HepG2 (cell line): ENCODE data around the gene LGALS8. TPM values are rescaled to one million over a fixed set of nuclear protein-coding genes. Genes with fewer than 3 reads are reported as not detected.
"Not testable (repeated sequence)": the region's sequence is repeated elsewhere in the genome, so short reads cannot be mapped to it uniquely, and the experiment has no call there.

ENCODE experiments used
- ATAC-seq: fragments of 200-7000 bp; cut with Tn5 transposase; 3 replicates; pipeline ENCODE4 v1.9.1; 2020; ENCODE audit warnings: mild to moderate bottlenecking, moderate library complexity
- BruUV-seq: library from RNA; stranded (reverse); fragments of 400-500 nt; replicated peaks from 2 replicates; lab custom pipeline; 2021; lab: Mats Ljungman, UMichigan
- CTCF ChIA-PET: fragments of 300-600 bp; formaldehyde crosslinking; extraction: SDS; loops from one replicate; lab custom pipeline; 2021; ENCODE audit warnings: low total read pairs, inconsistent platforms, low intra/inter-chr PET ratio; lab: Yijun Ruan, JAX
- POLR2A ChIA-PET: fragments of 350-600 bp; sonication (Branson Sonifier 250); formaldehyde crosslinking; loops from one replicate; lab custom pipeline; 2020; ENCODE audit warnings: antibody characterized with exemption, inconsistent platforms; lab: Yijun Ruan, JAX
- DNase-seq: peaks from one replicate; pipeline ENCODE4 v3.0.0-alpha.2; 2015; ENCODE audit warnings: low spot score
- FAIRE-seq: peaks from 3 replicates; lab custom pipeline; 2011; peaks lifted over from hg19 to GRCh38; lab: Jason Lieb, UNC
- H2AFZ ChIP-seq: one replicate; pipeline ENCODE4 v1.6.1; 2011; ENCODE audit warnings: low read length, inconsistent platforms
- H3K27ac ChIP-seq: fragments of 300-600 bp; 3 replicates; pipeline ENCODE4 v1.8.0; 2011; ENCODE audit warnings: mixed run types, mild to moderate bottlenecking, mixed read lengths, low read length, inconsistent platforms; ENCODE audit not compliant: insufficient read depth; ENCODE audit errors: extremely low read length
- H3K27me3 ChIP-seq, 2 experiments: fragments of 200-600 bp in 1 of 2; 2 replicates in 1 of 2; 3 replicates in 1 of 2; pipeline versions ENCODE4 v1.6.0 to v1.8.0; 2011; ENCODE audit warnings: low read length in 2 of 2, mild to moderate bottlenecking in 2 of 2, moderate library complexity in 2 of 2, inconsistent platforms in 1 of 2; ENCODE audit not compliant: insufficient read depth in 2 of 2, control insufficient read depth in 1 of 2
- H3K36me3 ChIP-seq, 2 experiments: fragments of 200-600 bp in 1 of 2; replicated peaks in 1 of 2; 2 replicates in 1 of 2; 3 replicates in 1 of 2; pipeline versions ENCODE4 v1.5.1 to v1.8.0; 2011; ENCODE audit warnings: low read length in 2 of 2, inconsistent platforms in 1 of 2; ENCODE audit not compliant: insufficient read depth in 2 of 2, control insufficient read depth in 1 of 2
- H3K4me1 ChIP-seq: 2 replicates; pipeline ENCODE4 v1.5.1; 2012; ENCODE audit warnings: low read length, inconsistent platforms; ENCODE audit not compliant: insufficient read depth
- H3K4me2 ChIP-seq: 2 replicates; pipeline ENCODE4 v1.6.0; 2011; ENCODE audit warnings: low read depth, low read length, inconsistent platforms
- H3K4me3 ChIP-seq, 3 experiments: fragments of 200-600 bp in 1 of 3; sonication (generic), shearing (Covaris generic) in 1 of 3; replicated peaks in 1 of 3; 2 replicates each; pipeline ENCODE4 v1.5.1; 2011 to 2016; ENCODE audit warnings: low read length in 3 of 3, inconsistent platforms in 2 of 3, low read depth in 2 of 3, mild to moderate bottlenecking in 2 of 3, control low read depth in 1 of 3, mixed read lengths in 1 of 3; ENCODE audit not compliant: insufficient read depth in 1 of 3
- H3K79me2 ChIP-seq: one replicate; pipeline ENCODE4 v1.6.1; 2011; ENCODE audit warnings: low read length, inconsistent platforms; ENCODE audit not compliant: insufficient read depth
- H3K9ac ChIP-seq: 2 replicates; pipeline ENCODE4 v1.6.0; 2011; ENCODE audit warnings: mild to moderate bottlenecking, low read depth, low read length, inconsistent platforms; ENCODE audit not compliant: insufficient read depth
- H3K9me3 ChIP-seq: 2 replicates; pipeline ENCODE4 v1.5.1; 2012; ENCODE audit warnings: mild to moderate bottlenecking, low read length
- H4K20me1 ChIP-seq: 2 replicates; pipeline ENCODE4 v1.6.0; 2011; ENCODE audit warnings: inconsistent platforms, mild to moderate bottlenecking, low read length, moderate library complexity; ENCODE audit not compliant: insufficient read depth
- CSRNP1 ChIP-seq: sonication (generic); formaldehyde crosslinking; IDR thresholded peaks from 2 replicates; pipeline ENCODE4 v1.8.1; 2023; ENCODE audit warnings: mild to moderate bottlenecking, missing genetic modification reagents
- KDM3A ChIP-seq: IDR thresholded peaks from 2 replicates; pipeline ENCODE4 v1.6.1; 2018; ENCODE audit warnings: low read depth, missing compliant biosample characterization
- KLF16 ChIP-seq, 2 experiments: sonication (generic) in 1 of 2; formaldehyde crosslinking in 1 of 2; IDR thresholded peaks; 2 replicates each; pipeline versions ENCODE4 v1.6.1 to v1.8.0; 2016 to 2023; ENCODE audit warnings: missing genetic modification reagents in 2 of 2, missing compliant biosample characterization in 1 of 2
- MAFG ChIP-seq: sonication (generic); formaldehyde crosslinking; IDR thresholded peaks from 2 replicates; pipeline ENCODE4 v1.5.1; 2020; ENCODE audit warnings: mild to moderate bottlenecking, missing genetic modification reagents
- MAX ChIP-seq: IDR thresholded peaks from 2 replicates; pipeline ENCODE4 v1.6.1; 2012; ENCODE audit warnings: inconsistent platforms
- NR2F6 ChIP-seq, 2 experiments: IDR thresholded peaks; 2 replicates each; pipeline ENCODE4 v1.6.1; 2016; ENCODE audit warnings: antibody characterized with exemption in 1 of 2, mild to moderate bottlenecking in 1 of 2
- RXRB ChIP-seq: IDR thresholded peaks from 2 replicates; pipeline ENCODE4 v1.6.1; 2016; ENCODE audit warnings: borderline replicate concordance, missing genetic modification reagents, missing compliant biosample characterization
- ZNF605 ChIP-seq: sonication (generic); formaldehyde crosslinking; IDR thresholded peaks from 2 replicates; pipeline ENCODE4 v1.8.0; 2022; ENCODE audit warnings: mild to moderate bottlenecking, missing genetic modification reagents
- WGBS: methylation state at CpG from one replicate; pipeline ENCODE4 v1.1.6; 2017; ENCODE audit warnings: low lambda C conversion rate; 5-methylcytosine and 5-hydroxymethylcytosine counted together
- in situ Hi-C: cut with HindIII; loops from 2 replicates; pipeline ENCODE4 v1.10.0; 2017; ENCODE audit warnings: low pct_unique_long_range_greater_than_20kb; ENCODE audit not compliant: extremely low pct_ligation_motif_present
- intact Hi-C: fragments of 100-400 bp; cut with micrococcal nuclease; formaldehyde crosslinking; loops from one replicate; pipeline ENCODE4 v1.10.0; 2022; ENCODE audit not compliant: unreplicated experiment
- polyA plus RNA-seq, 8 experiments: library from polyadenylated mRNA; depleted of rRNA in 3 of 8; stranded (reverse) in 7 of 8; unstranded in 1 of 8; fragments of >200 nt; fragmentation: Illumina TruSeq in 4 of 8; extraction: Trizol in 4 of 8; gene quantifications; 2 replicates each; pipeline versions ENCODE4 v1.2.1 to v1.2.3, GENCODE V29; 2011 to 2016; ENCODE audit warnings: low read depth in 4 of 8, missing spikeins in 1 of 8, mixed read lengths in 1 of 8; ENCODE audit not compliant: insufficient read depth in 1 of 8
- total RNA-seq, 5 experiments: library from RNA; depleted of rRNA; stranded (reverse); fragments of >200 nt; fragmentation: Illumina TruSeq; extraction: Trizol; gene quantifications; 2 replicates each; pipeline ENCODE4 v1.2.3, GENCODE V29; 2016; ENCODE audit warnings: low read depth in 1 of 5
- TF ChIP-seq, protein P1 (sequence below): sonication (generic); formaldehyde crosslinking; IDR thresholded peaks from 2 replicates; pipeline ENCODE4 v1.4.0; 2020; ENCODE audit warnings: missing genetic modification reagents

LGALS8 gene
- total and polyA plus RNA-seq, 2 of the 13 experiments (the other 11 are each of a cell fraction or from before 2014, with no cell fraction given) = 29.3 to 185 TPM

DNA sequence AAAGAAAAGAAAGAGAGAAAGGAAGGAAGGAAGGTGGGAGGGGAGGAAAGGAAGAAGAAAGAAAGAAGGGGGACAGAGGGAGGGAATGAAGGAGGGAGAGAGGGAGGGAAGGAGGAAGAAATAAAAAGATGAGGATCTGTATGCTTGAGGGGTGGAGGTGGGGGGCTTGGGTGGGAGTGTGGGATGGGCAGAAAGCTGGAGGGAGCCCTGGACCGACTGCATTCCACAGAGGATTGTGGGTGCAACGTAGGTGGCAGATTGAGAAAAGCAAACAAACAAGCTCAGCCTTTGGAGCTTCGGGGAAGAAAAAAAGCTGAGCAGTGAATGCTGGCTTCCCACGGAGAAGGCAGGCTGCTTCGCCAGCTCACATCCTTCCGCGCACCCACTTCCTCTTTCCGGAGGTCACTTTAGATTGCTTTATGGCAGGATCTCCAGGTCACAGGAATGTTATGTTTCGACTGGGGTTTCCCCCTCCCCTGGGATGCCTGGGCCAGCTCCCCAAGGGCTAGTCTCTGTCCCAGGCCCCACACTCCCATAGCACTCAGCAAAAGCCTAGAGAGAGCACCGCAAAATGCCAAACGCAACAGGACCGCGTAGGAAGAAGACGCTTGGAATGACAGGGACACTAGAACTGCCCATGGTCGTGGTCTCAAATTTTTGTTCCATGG is 20.7 kb upstream of the LGALS8 start (continued):
- TF ChIP-seq MAX = peak; percentile 70
- TF ChIP-seq MAFG (CRISPR knock-in tag) = no peak
- peak in 1 of 2 experiments; percentile 54; a peak in 1 of 4 replicates for TF ChIP-seq KLF16 (CRISPR knock-in tag; IDR thresholded peaks at IDR 0.05)
- TF ChIP-seq ZNF605 (CRISPR knock-in tag) = peak; percentile 48; the same call in 1 of the 2 replicates
- TF ChIP-seq, protein P1, sequence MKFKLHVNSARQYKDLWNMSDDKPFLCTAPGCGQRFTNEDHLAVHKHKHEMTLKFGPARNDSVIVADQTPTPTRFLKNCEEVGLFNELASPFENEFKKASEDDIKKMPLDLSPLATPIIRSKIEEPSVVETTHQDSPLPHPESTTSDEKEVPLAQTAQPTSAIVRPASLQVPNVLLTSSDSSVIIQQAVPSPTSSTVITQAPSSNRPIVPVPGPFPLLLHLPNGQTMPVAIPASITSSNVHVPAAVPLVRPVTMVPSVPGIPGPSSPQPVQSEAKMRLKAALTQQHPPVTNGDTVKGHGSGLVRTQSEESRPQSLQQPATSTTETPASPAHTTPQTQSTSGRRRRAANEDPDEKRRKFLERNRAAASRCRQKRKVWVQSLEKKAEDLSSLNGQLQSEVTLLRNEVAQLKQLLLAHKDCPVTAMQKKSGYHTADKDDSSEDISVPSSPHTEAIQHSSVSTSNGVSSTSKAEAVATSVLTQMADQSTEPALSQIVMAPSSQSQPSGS (CRISPR knock-in tag) = peak; percentile 35; the same call in 1 of the 2 replicates
- TF ChIP-seq NR2F6 (IDR thresholded peaks at IDR 0.05) = peak; percentile 52
- peak; percentile 85 for TF ChIP-seq NR2F6 (CRISPR knock-in tag; IDR thresholded peaks at IDR 0.05)
- peak; percentile 89 for TF ChIP-seq RXRB (CRISPR knock-in tag)
- TF ChIP-seq CSRNP1 (CRISPR knock-in tag) = 0 out of 2 replicates have a peak, but pooled peaks have one; percentile 19
- peak; percentile 51; the same call in 1 of the 2 replicates for TF ChIP-seq KDM3A

GRCh38 chr1:236504338-236504737 is 19.4 kb upstream of the LGALS8 start:
- ATAC-seq, intact Hi-C loops, H3K27ac ChIP-seq, BruUV-seq, H3K79me2 ChIP-seq, H3K9ac ChIP-seq, H3K36me3 ChIP-seq, H3K27me3 ChIP-seq, H2AFZ ChIP-seq, CTCF ChIA-PET, in situ Hi-C loops, DNase-seq, H3K9me3 ChIP-seq, FAIRE-seq, H3K4me3 ChIP-seq, H4K20me1 ChIP-seq, H3K4me2 ChIP-seq: not testable (repeated sequence)
- peaks cover 73% of the 10 kb centered on the region for H3K4me1 ChIP-seq
- POLR2A ChIA-PET = interaction anchor here (1.0 to 1.9 kb wide), 4 partner anchors 10 to 27 kb away, joined by 3 to 42 read pairs (median 9); no protein-coding TSS in a partner anchor
- 74% methylated on average over 3 of the region's 3 CpGs for WGBS
